IMR-90 (cell line): ENCODE data around the gene TCF12. TPM values are rescaled to one million over a fixed set of nuclear protein-coding genes. Genes with fewer than 3 reads are reported as not detected.
A peak's percentile ranks its signal among the peaks of the same experiment; 100 is the strongest.

Source experiments
- ATAC-seq: fragments of 200-7000 bp; cut with Tn5 transposase; 2 replicates; pipeline ENCODE4 v1.9.1; 2020; ENCODE audit warnings: low read depth, mild to moderate bottlenecking, moderate library complexity
- BruUV-seq: library from RNA; stranded (reverse); fragments of 400-500 nt; replicated peaks from 2 replicates; lab custom pipeline; 2021; lab: Mats Ljungman, UMichigan
- CTCF ChIA-PET: fragments of 300-600 bp; formaldehyde crosslinking; extraction: SDS; loops from one replicate; lab custom pipeline; 2021; ENCODE audit warnings: antibody characterized with exemption; lab: Yijun Ruan, JAX
- POLR2A ChIA-PET: fragments of 300-600 bp; sonication (Branson Sonifier 250); formaldehyde crosslinking; loops from one replicate; lab custom pipeline; 2022; ENCODE audit warnings: antibody characterized with exemption; ENCODE audit not compliant: unreplicated experiment; lab: Charles Lee
- DNase-seq: peaks from one replicate; pipeline ENCODE4 v3.0.0; 2013
- H2AFZ ChIP-seq: replicated peaks from 2 replicates; pipeline ENCODE3; 2013; ENCODE audit warnings: low read length, mild to moderate bottlenecking; ENCODE audit not compliant: poor library complexity
- H2AK5ac ChIP-seq: 2 replicates; pipeline ENCODE4 v1.6.1; 2013; ENCODE audit warnings: low read depth, low read length, inconsistent platforms
- H2AK9ac ChIP-seq: replicated peaks from 2 replicates; pipeline ENCODE3; 2013; ENCODE audit warnings: mild to moderate bottlenecking, low read depth, low read length, moderate library complexity; ENCODE audit not compliant: poor library complexity
- H2BK120ac ChIP-seq: 2 replicates; pipeline ENCODE4 v1.6.1; 2013; ENCODE audit warnings: low read depth, low read length, inconsistent platforms
- H2BK15ac ChIP-seq: 3 replicates; pipeline ENCODE4 v1.6.1; 2013; ENCODE audit warnings: low read depth, low read length, inconsistent platforms
- H2BK20ac ChIP-seq: 2 replicates; pipeline ENCODE4 v1.6.1; 2013; ENCODE audit warnings: low read depth, mild to moderate bottlenecking, inconsistent platforms, low read length, moderate library complexity
- H2BK5ac ChIP-seq: 2 replicates; pipeline ENCODE4 v1.6.1; 2013; ENCODE audit warnings: mild to moderate bottlenecking, low read depth, low read length, inconsistent platforms; ENCODE audit not compliant: poor library complexity, severe bottlenecking
- H3K14ac ChIP-seq: replicated peaks from 2 replicates; pipeline ENCODE4 v1.6.1; 2013; ENCODE audit warnings: low read depth, low read length, inconsistent platforms
- H3K18ac ChIP-seq: 2 replicates; pipeline ENCODE4 v1.6.1; 2013; ENCODE audit warnings: low read depth, low read length, control low read depth
- H3K23ac ChIP-seq: 2 replicates; pipeline ENCODE4 v1.6.1; 2013; ENCODE audit warnings: low read depth, low read length, inconsistent platforms
- H3K27ac ChIP-seq: 2 replicates; pipeline ENCODE4 v1.5.1; 2013; ENCODE audit warnings: mild to moderate bottlenecking, control low read depth, low read length; ENCODE audit not compliant: insufficient read depth
- H3K27me3 ChIP-seq: 2 replicates; pipeline ENCODE4 v1.6.1; 2013; ENCODE audit warnings: low read length; ENCODE audit not compliant: control insufficient read depth, insufficient read depth
- H3K36me3 ChIP-seq: 2 replicates; pipeline ENCODE4 v1.6.1; 2013; ENCODE audit warnings: low read length, mixed read lengths; ENCODE audit not compliant: control insufficient read depth, insufficient read depth
- H3K4ac ChIP-seq: 2 replicates; pipeline ENCODE4 v1.6.1; 2013; ENCODE audit warnings: low read depth, low read length, inconsistent platforms
- H3K4me1 ChIP-seq: 2 replicates; pipeline ENCODE4 v1.6.1; 2013; ENCODE audit warnings: low read length, mixed read lengths; ENCODE audit not compliant: control insufficient read depth, insufficient read depth
- H3K4me2 ChIP-seq: 2 replicates; pipeline ENCODE4 v1.6.1; 2013; ENCODE audit warnings: low read depth, mild to moderate bottlenecking, control low read depth, low read length, moderate library complexity
- H3K4me3 ChIP-seq: 2 replicates; pipeline ENCODE4 v1.5.1; 2013; ENCODE audit warnings: low read depth, mild to moderate bottlenecking, control low read depth, low read length, moderate library complexity; ENCODE audit not compliant: insufficient read depth
- H3K56ac ChIP-seq: 2 replicates; pipeline ENCODE4 v1.6.1; 2013; ENCODE audit warnings: low read length, inconsistent platforms; ENCODE audit not compliant: insufficient read depth; ENCODE audit errors: extremely low read depth
- H3K79me1 ChIP-seq, 2 experiments: 2 replicates each; pipeline ENCODE4 v1.6.1; 2013; ENCODE audit warnings: low read length in 2 of 2, inconsistent platforms in 1 of 2, low read depth in 1 of 2
- H3K9ac ChIP-seq: 2 replicates; pipeline ENCODE4 v1.6.1; 2013; ENCODE audit warnings: low read depth, low read length, control low read depth
- H3K9me1 ChIP-seq: 2 replicates; pipeline ENCODE4 v1.6.1; 2013; ENCODE audit warnings: low read length, inconsistent platforms; ENCODE audit not compliant: insufficient read depth
- H3K9me3 ChIP-seq: 2 replicates; pipeline ENCODE4 v1.6.1; 2013; ENCODE audit warnings: low read length; ENCODE audit not compliant: control insufficient read depth, insufficient read depth
- H4K20me1 ChIP-seq: 2 replicates; pipeline ENCODE4 v1.6.1; 2013; ENCODE audit warnings: low read length, inconsistent platforms; ENCODE audit not compliant: insufficient read depth
- H4K5ac ChIP-seq: 2 replicates; pipeline ENCODE4 v1.6.1; 2013; ENCODE audit warnings: mild to moderate bottlenecking, low read depth, low read length, control low read depth
- H4K8ac ChIP-seq, 2 experiments: 2 replicates each; pipeline ENCODE4 v1.6.1; 2013; ENCODE audit warnings: low read depth in 2 of 2, low read length in 2 of 2, control low read depth in 1 of 2, inconsistent platforms in 1 of 2
- H4K91ac ChIP-seq: 2 replicates; pipeline ENCODE4 v1.6.1; 2013; ENCODE audit warnings: low read depth, low read length, inconsistent platforms; ENCODE audit not compliant: insufficient read depth
- BHLHE40 ChIP-seq: fragments of 150-350 bp; IDR thresholded peaks from 2 replicates; pipeline ENCODE4 v1.6.1; 2016; ENCODE audit warnings: mild to moderate bottlenecking, low read depth, low read length
- CEBPB ChIP-seq: IDR thresholded peaks from 2 replicates; pipeline ENCODE4 v1.6.1; 2012; ENCODE audit warnings: low read depth, low read length, improper control_type of control experiment
- CHD1 ChIP-seq: IDR thresholded peaks from 2 replicates; pipeline ENCODE4 v1.6.1; 2012; ENCODE audit warnings: low read depth, low read length, improper control_type of control experiment
- CTCF ChIP-seq: conservative IDR thresholded peaks from 2 replicates; pipeline ENCODE4 v1.5.1; 2012; ENCODE audit warnings: mild to moderate bottlenecking, low read depth, low read length, improper control_type of control experiment
- ELK1 ChIP-seq: fragments of 150-350 bp; IDR thresholded peaks from 2 replicates; pipeline ENCODE4 v1.6.1; 2016; ENCODE audit warnings: low read depth, mild to moderate bottlenecking, low read length, moderate library complexity, borderline replicate concordance
- FOS ChIP-seq: fragments of 150-350 bp; IDR thresholded peaks from 2 replicates; pipeline ENCODE4 v1.6.1; 2016; ENCODE audit warnings: low read depth, low read length
- MAFK ChIP-seq: IDR thresholded peaks from 2 replicates; pipeline ENCODE4 v1.6.1; 2012; ENCODE audit warnings: low read depth, low read length, improper control_type of control experiment
- MAZ ChIP-seq: IDR thresholded peaks from 2 replicates; pipeline ENCODE4 v1.6.1; 2012; ENCODE audit warnings: low read depth, mild to moderate bottlenecking, low read length, improper control_type of control experiment, moderate library complexity, borderline replicate concordance
- MXI1 ChIP-seq: IDR thresholded peaks from 2 replicates; pipeline ENCODE4 v1.6.1; 2012; ENCODE audit warnings: low read depth, mild to moderate bottlenecking, low read length, moderate library complexity, borderline replicate concordance
- NFE2L2 ChIP-seq: fragments of 150-350 bp; IDR thresholded peaks from 2 replicates; pipeline ENCODE4 v1.6.1; 2016; ENCODE audit warnings: low read depth, mild to moderate bottlenecking, low read length
- POLR2A ChIP-seq: IDR thresholded peaks from 2 replicates; pipeline ENCODE4 v1.6.1; 2012; ENCODE audit warnings: mild to moderate bottlenecking, low read depth, low read length
- RAD21 ChIP-seq: IDR thresholded peaks from 2 replicates; pipeline ENCODE4 v1.6.1; 2012; ENCODE audit warnings: low read length, improper control_type of control experiment
- RCOR1 ChIP-seq: IDR thresholded peaks from 2 replicates; pipeline ENCODE4 v1.6.1; 2012; ENCODE audit warnings: mild to moderate bottlenecking, low read length, improper control_type of control experiment; ENCODE audit not compliant: insufficient replicate concordance
- RFX5 ChIP-seq: IDR thresholded peaks from 2 replicates; pipeline ENCODE4 v1.8.0; 2012; ENCODE audit warnings: low read depth, mild to moderate bottlenecking, low read length, moderate library complexity
- SMC3 ChIP-seq: fragments of 150-350 bp; IDR thresholded peaks from 2 replicates; pipeline ENCODE4 v1.6.1; 2016; ENCODE audit warnings: low read depth, mild to moderate bottlenecking, antibody characterized with exemption, low read length, moderate library complexity
- USF2 ChIP-seq: fragments of 150-350 bp; IDR thresholded peaks from 2 replicates; pipeline ENCODE4 v1.6.1; 2017; ENCODE audit warnings: mild to moderate bottlenecking, antibody characterized with exemption, low read length, low read depth
- WGBS, 2 experiments: methylation state at CpG; one replicate each; pipeline versions ENCODE4 v1.1.5 to v1.1.7; 2013; ENCODE audit warnings: missing lambda C conversion rate in 2 of 2; ENCODE audit not compliant: insufficient read length in 1 of 2; ENCODE audit errors: extremely low coverage in 2 of 2; 5-methylcytosine and 5-hydroxymethylcytosine counted together
- dilution Hi-C: fragments of 300-500 bp; cut with HindIII; formaldehyde crosslinking; loops from one replicate; pipeline ENCODE4 v1.14.3; 2018; ENCODE audit warnings: low sequenced_read_pairs; ENCODE audit not compliant: unreplicated experiment
- in situ Hi-C: fragments of 300-500 bp; cut with MboI; formaldehyde crosslinking; loops from 3 replicates; pipeline ENCODE4 v1.14.3; 2019; ENCODE audit warnings: low sequenced_read_pairs, inconsistent platforms, mixed read lengths
- intact Hi-C: fragments of 100-400 bp; cut with micrococcal nuclease; formaldehyde crosslinking; loops from 2 replicates; pipeline ENCODE4 v1.10.0; 2022
- polyA plus RNA-seq, 3 experiments: library from polyadenylated mRNA; depleted of rRNA; stranded (reverse); fragments of >200 nt; gene quantifications; 2 replicates each; pipeline ENCODE4 v1.2.3, GENCODE V29; 2012; ENCODE audit warnings: low replicate concordance in 1 of 3
- total RNA-seq: library from RNA; depleted of rRNA; stranded (reverse); fragments of >200 nt; gene quantifications from 2 replicates; pipeline ENCODE4 v1.2.3, GENCODE V29; 2012

The TCF12 gene
- total and polyA plus RNA-seq, 2 of the 4 experiments (the other 2 are of a cell fraction) = 79.4 to 160 TPM

GRCh38 chr15:57320631-57321220 lies 402.3 kb downstream of the TCF12 start:
- intact Hi-C loops (no loop called here), dilution Hi-C loops (no loop called here), in situ Hi-C loops (no loop called here)
- ChIA-PET POLR2A (no interaction called here), CTCF (no interaction called here)
- Histone ChIP-seq H3K36me3 (no peaks in the 10 kb centered on the region), H3K9me3 (no peaks in the 10 kb centered on the region), H2BK15ac (no peak overlapping the region), H3K4me3 (no peak overlapping the region), H3K18ac (no peak overlapping the region), H3K9ac (no peak overlapping the region), H3K4ac (no peak overlapping the region), H3K27me3 (no peaks in the 10 kb centered on the region), H3K27ac (no peak overlapping the region), H2BK120ac (no peak overlapping the region), H2AK9ac (no peak overlapping the region), H3K4me1 (0 out of 2 replicates have a peak, but pooled peaks cover 1% of the 10 kb centered on the region), H2AK5ac (no peak overlapping the region), H4K91ac (no peak overlapping the region), H2AFZ (peak overlapping the region; percentile 73), H4K5ac (no peak overlapping the region), H3K79me1 (no peaks in the 10 kb centered on the region), H2BK5ac (no peak overlapping the region), H2BK20ac (no peak overlapping the region), H3K14ac (no peak overlapping the region), H4K8ac (peak overlapping the region in 1 of 2 experiments; percentile 8; a peak in 1 of 4 replicates), H3K4me2 (no peak overlapping the region), H3K9me1 (peaks cover 5% of the 10 kb centered on the region; the same call in 1 of the 2 replicates), H3K23ac (no peak overlapping the region), H4K20me1 (no peaks in the 10 kb centered on the region), H3K56ac (no peak overlapping the region)
- no peak for TF ChIP-seq RFX5
- TF ChIP-seq BHLHE40 = no peak
- no peak for TF ChIP-seq CHD1
- TF ChIP-seq POLR2A = no peak
- no peak for TF ChIP-seq SMC3
- no peak for TF ChIP-seq ELK1
- no peak for TF ChIP-seq USF2
- no peak for TF ChIP-seq CTCF
- no peak for TF ChIP-seq CEBPB
- no peak for TF ChIP-seq NFE2L2
- TF ChIP-seq MAFK = no peak
- no peak for TF ChIP-seq RCOR1
- no peak for TF ChIP-seq RAD21
- no peak for TF ChIP-seq MXI1
- TF ChIP-seq MAZ = no peak
- no peak for TF ChIP-seq FOS
- ATAC-seq = no peak
- 97% methylated on average over 6 of the region's 17 CpGs; no CpG with 5 or more reads in 1 of the 2 experiments for WGBS, 2 experiments
- peak; percentile 38 for DNase-seq
- no TSS peak for BruUV-seq
